ENCODE data around the gene EMX1. TPM values are rescaled to one million over a fixed set of nuclear protein-coding genes. Genes with fewer than 3 reads are reported as not detected.

EMX1 gene
- total and polyA plus RNA-seq, 2 experiments from 2014 or later = not detected

- no peaks in the 10 kb centered on the region for H4K20me1 ChIP-seq (ENCODE audit: insufficient read depth)
- H3K27me3 ChIP-seq (replicated peaks; ENCODE audit: insufficient read depth) = peaks cover 59% of the 10 kb centered on the region
- H3K79me2 ChIP-seq (ENCODE audit: insufficient read depth) = no peaks in the 10 kb centered on the region
- H3K9ac ChIP-seq = no peak overlapping the region
- no peaks in the 10 kb centered on the region for H3K36me3 ChIP-seq (ENCODE audit: low read depth)
- WGBS, 2 experiments (ENCODE audit: low coverage in 1 of 2, low lambda C conversion rate in 2 of 2, missing lambda C conversion rate in 2 of 2) = 43 to 60% methylated on average over 1 of the region's 1 CpG
- no peaks in the 10 kb centered on the region for H3F3A ChIP-seq (ENCODE audit: insufficient read depth)
- no peak overlapping the region for H3K4me3 ChIP-seq
- in situ Hi-C loops (cut with MboI) = no loop called here
- H3K4me1 ChIP-seq (ENCODE audit: insufficient read depth) = peaks cover 14% of the 10 kb centered on the region
- no peaks in the 10 kb centered on the region for H3K9me2 ChIP-seq (ENCODE audit: insufficient read depth)
- H2AFZ ChIP-seq = no peak overlapping the region
- H3K4me2 ChIP-seq (ENCODE audit: unreplicated experiment) = no peak overlapping the region
- H3K27ac ChIP-seq = no peak overlapping the region
- no peaks in the 10 kb centered on the region for H3K9me3 ChIP-seq (ENCODE audit: low read depth)
- TF ChIP-seq EZH2 (IDR thresholded peaks at IDR 0.05; ENCODE audit: insufficient read depth, poor library complexity, severe bottlenecking) (no peak), EZH2phosphoT487 (IDR thresholded peaks at IDR 0.05; ENCODE audit: insufficient read depth, low read depth) (no peak)
- DNase-seq = no peak
Observed at GRCh38 chr2:72929010-72929409, 11.7 kb downstream of the EMX1 start.

- H3K27me3 ChIP-seq (replicated peaks; ENCODE audit: insufficient read depth) = peaks cover 36% of the 10 kb centered on the region
- no peak overlapping the region for H3K27ac ChIP-seq
- no peak overlapping the region for H2AFZ ChIP-seq
- no peaks in the 10 kb centered on the region for H3K9me2 ChIP-seq (ENCODE audit: insufficient read depth)
- H3K79me2 ChIP-seq (ENCODE audit: insufficient read depth) = no peaks in the 10 kb centered on the region
- no peaks in the 10 kb centered on the region for H3K36me3 ChIP-seq (ENCODE audit: low read depth)
- no peak overlapping the region for H3K4me2 ChIP-seq (ENCODE audit: unreplicated experiment)
- no peak overlapping the region for H3K9ac ChIP-seq
- TF ChIP-seq EZH2 (IDR thresholded peaks at IDR 0.05; ENCODE audit: insufficient read depth, poor library complexity, severe bottlenecking) (no peak), EZH2phosphoT487 (IDR thresholded peaks at IDR 0.05; ENCODE audit: insufficient read depth, low read depth) (no peak)
- H3F3A ChIP-seq (ENCODE audit: insufficient read depth) = no peaks in the 10 kb centered on the region
- DNase-seq = peak; percentile 91
- no peaks in the 10 kb centered on the region for H3K9me3 ChIP-seq (ENCODE audit: low read depth)
- WGBS, 2 experiments (ENCODE audit: low coverage in 1 of 2, low lambda C conversion rate in 2 of 2, missing lambda C conversion rate in 2 of 2) = 72 to 77% methylated on average over 13 to 14 of the region's 14 CpGs
- peaks cover 14% of the 10 kb centered on the region for H3K4me1 ChIP-seq (ENCODE audit: insufficient read depth)
- in situ Hi-C loops (cut with MboI) = no loop called here
- no peak overlapping the region for H3K4me3 ChIP-seq
- H4K20me1 ChIP-seq (ENCODE audit: insufficient read depth) = no peaks in the 10 kb centered on the region
Observed at GRCh38 chr2:72931280-72931910, 14.1 kb downstream of the EMX1 start.

GRCh38 chr2:72932045-72932740, 14.9 kb downstream of the EMX1 start:
- in situ Hi-C loops (cut with MboI) = no loop called here
- H3K79me2 ChIP-seq (ENCODE audit: insufficient read depth) = no peaks in the 10 kb centered on the region
- H3F3A ChIP-seq (ENCODE audit: insufficient read depth) = no peaks in the 10 kb centered on the region
- no peak overlapping the region for H3K9ac ChIP-seq
- peaks cover 28% of the 10 kb centered on the region for H3K27me3 ChIP-seq (replicated peaks; ENCODE audit: insufficient read depth)
- H2AFZ ChIP-seq = no peak overlapping the region
- no peak overlapping the region for H3K4me3 ChIP-seq
- H3K9me2 ChIP-seq (ENCODE audit: insufficient read depth) = no peaks in the 10 kb centered on the region
- peaks cover 14% of the 10 kb centered on the region for H3K4me1 ChIP-seq (ENCODE audit: insufficient read depth)
- H3K4me2 ChIP-seq (ENCODE audit: unreplicated experiment) = no peak overlapping the region
- WGBS, 2 experiments (ENCODE audit: low coverage in 1 of 2, low lambda C conversion rate in 2 of 2, missing lambda C conversion rate in 2 of 2) = 67% methylated on average over 5 of the region's 5 CpGs
- TF ChIP-seq EZH2 (IDR thresholded peaks at IDR 0.05; ENCODE audit: insufficient read depth, poor library complexity, severe bottlenecking) (no peak), EZH2phosphoT487 (IDR thresholded peaks at IDR 0.05; ENCODE audit: insufficient read depth, low read depth) (no peak)
- H3K27ac ChIP-seq = no peak overlapping the region
- H4K20me1 ChIP-seq (ENCODE audit: insufficient read depth) = no peaks in the 10 kb centered on the region
- H3K9me3 ChIP-seq (ENCODE audit: low read depth) = no peaks in the 10 kb centered on the region
- DNase-seq = peak; percentile 54
- no peaks in the 10 kb centered on the region for H3K36me3 ChIP-seq (ENCODE audit: low read depth)

- no peak overlapping the region for H3K9ac ChIP-seq
- 82 to 85% methylated on average over 4 of the region's 4 CpGs for WGBS, 2 experiments (ENCODE audit: low coverage in 1 of 2, low lambda C conversion rate in 2 of 2, missing lambda C conversion rate in 2 of 2)
- no peak for DNase-seq
- in situ Hi-C loops (cut with MboI) = no loop called here
- peaks cover 23% of the 10 kb centered on the region for H3K27me3 ChIP-seq (replicated peaks; ENCODE audit: insufficient read depth)
- no peaks in the 10 kb centered on the region for H3K36me3 ChIP-seq (ENCODE audit: low read depth)
- no peak overlapping the region for H2AFZ ChIP-seq
- no peaks in the 10 kb centered on the region for H3F3A ChIP-seq (ENCODE audit: insufficient read depth)
- no peaks in the 10 kb centered on the region for H3K9me3 ChIP-seq (ENCODE audit: low read depth)
- H3K9me2 ChIP-seq (ENCODE audit: insufficient read depth) = no peaks in the 10 kb centered on the region
- H3K4me3 ChIP-seq = no peak overlapping the region
- no peak overlapping the region for H3K27ac ChIP-seq
- H3K79me2 ChIP-seq (ENCODE audit: insufficient read depth) = no peaks in the 10 kb centered on the region
- H3K4me2 ChIP-seq (ENCODE audit: unreplicated experiment) = no peak overlapping the region
- H3K4me1 ChIP-seq (ENCODE audit: insufficient read depth) = peaks cover 14% of the 10 kb centered on the region
- no peak for TF ChIP-seq EZH2phosphoT487 (IDR thresholded peaks at IDR 0.05; ENCODE audit: insufficient read depth, low read depth)
- no peaks in the 10 kb centered on the region for H4K20me1 ChIP-seq (ENCODE audit: insufficient read depth)
Observed at GRCh38 chr2:72932805-72933204, 15.5 kb downstream of the EMX1 start.
